H9 (cell line): ENCODE measurements around the gene SERPINE2. TPM values are rescaled to one million over a fixed set of nuclear protein-coding genes. Genes with fewer than 3 reads are reported as not detected.

Experiments
- DNase-seq: peaks from one replicate; pipeline ENCODE4 v3.0.0-alpha.2; 2017
- H2AFZ ChIP-seq: one replicate; pipeline ENCODE4 v1.6.1; 2013; ENCODE audit warnings: mild to moderate bottlenecking, low read length, control low read depth, moderate library complexity
- H2AK5ac ChIP-seq: 2 replicates; pipeline ENCODE4 v1.6.1; 2013; ENCODE audit warnings: low read length, control low read depth, mixed read lengths; ENCODE audit not compliant: insufficient read length
- H2BK120ac ChIP-seq: one replicate; pipeline ENCODE4 v1.6.1; 2013; ENCODE audit warnings: low read depth, mild to moderate bottlenecking, low read length, control low read depth, inconsistent platforms; ENCODE audit not compliant: poor library complexity, severe bottlenecking
- H2BK12ac ChIP-seq: 2 replicates; pipeline ENCODE4 v1.6.1; 2013; ENCODE audit warnings: low read length, control low read depth, mixed read lengths, low read depth; ENCODE audit not compliant: insufficient read length
- H2BK15ac ChIP-seq: 2 replicates; pipeline ENCODE4 v1.6.1; 2013; ENCODE audit warnings: low read depth, low read length, control low read depth
- H2BK20ac ChIP-seq: one replicate; pipeline ENCODE4 v1.6.1; 2013; ENCODE audit warnings: low read depth, mild to moderate bottlenecking, low read length, control low read depth, inconsistent platforms; ENCODE audit not compliant: poor library complexity, severe bottlenecking
- H2BK5ac ChIP-seq: 2 replicates; pipeline ENCODE4 v1.6.1; 2013; ENCODE audit warnings: low read length, control low read depth, mixed read lengths; ENCODE audit not compliant: insufficient read length
- H3K14ac ChIP-seq: 2 replicates; pipeline ENCODE4 v1.6.1; 2013; ENCODE audit warnings: low read length, control low read depth; ENCODE audit not compliant: insufficient read depth
- H3K18ac ChIP-seq: 2 replicates; pipeline ENCODE4 v1.6.1; 2013; ENCODE audit warnings: low read depth, mild to moderate bottlenecking, mixed read lengths, low read length, control low read depth; ENCODE audit not compliant: insufficient read length
- H3K23ac ChIP-seq: 2 replicates; pipeline ENCODE4 v1.6.1; 2013; ENCODE audit warnings: low read length, control low read depth, mixed read lengths, low read depth; ENCODE audit not compliant: insufficient read length
- H3K23me2 ChIP-seq: 2 replicates; pipeline ENCODE4 v1.6.1; 2013; ENCODE audit warnings: low read depth, mild to moderate bottlenecking, mixed read lengths, low read length, control low read depth; ENCODE audit not compliant: insufficient read length, poor library complexity, severe bottlenecking
- H3K27ac ChIP-seq: 2 replicates; pipeline ENCODE4 v1.5.1; 2013; ENCODE audit warnings: low read length, control low read depth, mixed read lengths, low read depth; ENCODE audit not compliant: insufficient read length
- H3K27me3 ChIP-seq: 2 replicates; pipeline ENCODE4 v1.6.1; 2013; ENCODE audit warnings: low read length, control low read depth, inconsistent platforms; ENCODE audit not compliant: insufficient read depth
- H3K4ac ChIP-seq: 2 replicates; pipeline ENCODE4 v1.6.1; 2013; ENCODE audit warnings: low read depth, mild to moderate bottlenecking, control low read depth, inconsistent platforms, low read length, moderate library complexity
- H3K4me1 ChIP-seq: 2 replicates; pipeline ENCODE4 v1.6.1; 2013; ENCODE audit warnings: low read length, control low read depth, inconsistent platforms; ENCODE audit not compliant: insufficient read depth
- H3K4me2 ChIP-seq: 2 replicates; pipeline ENCODE4 v1.6.1; 2013; ENCODE audit warnings: low read length, control low read depth, mixed read lengths; ENCODE audit not compliant: insufficient read length, insufficient read depth
- H3K56ac ChIP-seq: 2 replicates; pipeline ENCODE4 v1.6.1; 2013; ENCODE audit warnings: low read depth, mild to moderate bottlenecking, mixed read lengths, low read length, control low read depth; ENCODE audit not compliant: insufficient read length
- H3K79me1 ChIP-seq: 2 replicates; pipeline ENCODE4 v1.6.1; 2013; ENCODE audit warnings: low read depth, mild to moderate bottlenecking, moderate library complexity, low read length, control low read depth, inconsistent platforms; ENCODE audit not compliant: insufficient read depth, poor library complexity, severe bottlenecking
- H3K79me2 ChIP-seq: 2 replicates; pipeline ENCODE4 v1.6.1; 2013; ENCODE audit warnings: low read length, control low read depth, inconsistent platforms; ENCODE audit not compliant: insufficient read depth
- H3K9ac ChIP-seq: 2 replicates; pipeline ENCODE4 v1.6.1; 2013; ENCODE audit warnings: low read length, control low read depth, mixed read lengths; ENCODE audit not compliant: insufficient read length; ENCODE audit errors: extremely low read depth
- H3K9me3 ChIP-seq: one replicate; pipeline ENCODE4 v1.6.1; 2013; ENCODE audit warnings: low read depth, low read length, inconsistent platforms; ENCODE audit not compliant: control insufficient read depth
- H3T11ph ChIP-seq: one replicate; pipeline ENCODE4 v1.6.1; 2013; ENCODE audit warnings: mild to moderate bottlenecking, low read length, control low read depth, inconsistent platforms
- H4K20me1 ChIP-seq: one replicate; pipeline ENCODE4 v1.6.1; 2013; ENCODE audit not compliant: control insufficient read depth, insufficient read length, insufficient read depth
- H4K5ac ChIP-seq: 2 replicates; pipeline ENCODE4 v1.6.1; 2013; ENCODE audit warnings: low read depth, mild to moderate bottlenecking, mixed read lengths, low read length, control low read depth; ENCODE audit not compliant: insufficient read length
- H4K8ac ChIP-seq: replicated peaks from 2 replicates; pipeline ENCODE4 v1.6.1; 2013; ENCODE audit warnings: low read length, control low read depth, mixed read lengths, low read depth; ENCODE audit not compliant: insufficient read length
- H4K91ac ChIP-seq: 2 replicates; pipeline ENCODE4 v1.6.1; 2013; ENCODE audit warnings: low read depth, mild to moderate bottlenecking, moderate library complexity, mixed read lengths, low read length, control low read depth; ENCODE audit not compliant: insufficient read length
- H3K27ac Mint-ChIP-seq, 3 experiments: 2 replicates in 2 of 3; 3 replicates in 1 of 3; pipeline ENCODE4 v1.8.0; 2020 to 2021; ENCODE audit warnings: mixed read lengths in 3 of 3, mild to moderate bottlenecking in 1 of 3, moderate library complexity in 1 of 3
- H3K27me3 Mint-ChIP-seq: 2 replicates; pipeline ENCODE4 v1.8.0; 2021; ENCODE audit warnings: low read depth, mild to moderate bottlenecking, moderate library complexity, mixed read lengths
- H3K36me3 Mint-ChIP-seq, 3 experiments: 2 replicates in 2 of 3; 3 replicates in 1 of 3; pipeline ENCODE4 v1.8.0; 2020 to 2021; ENCODE audit warnings: low read depth in 3 of 3, mixed read lengths in 3 of 3; ENCODE audit not compliant: insufficient read depth in 1 of 3
- H3K4me1 Mint-ChIP-seq, 2 experiments: 2 replicates each; pipeline ENCODE4 v1.8.0; 2020; ENCODE audit warnings: mixed read lengths in 2 of 2
- H3K4me3 Mint-ChIP-seq, 2 experiments: 2 replicates in 1 of 2; 3 replicates in 1 of 2; pipeline ENCODE4 v1.8.0; 2020 to 2021; ENCODE audit warnings: mild to moderate bottlenecking in 2 of 2, mixed read lengths in 2 of 2, moderate library complexity in 1 of 2
- H3K9me3 Mint-ChIP-seq, 2 experiments: 2 replicates in 1 of 2; 3 replicates in 1 of 2; pipeline ENCODE4 v1.8.0; 2020; ENCODE audit warnings: mild to moderate bottlenecking in 2 of 2, mixed read lengths in 2 of 2, moderate library complexity in 1 of 2
- CTCF ChIP-seq: fragments of 200-600 bp; sonication (generic); conservative IDR thresholded peaks from 3 replicates; pipeline ENCODE4 v1.8.0; 2021; ENCODE audit warnings: antibody characterized with exemption, mild to moderate bottlenecking
- total RNA-seq: library from RNA; stranded (reverse); gene quantifications from 2 replicates; pipeline ENCODE4 v1.2.1, GENCODE V29; 2021

The SERPINE2 gene
- total RNA-seq, 1 experiment from 2014 or later = 40.0 TPM

GRCh38 chr2:224022486-224022885 lies 16.6 kb downstream of the SERPINE2 start:
- no peak overlapping the region for H3K27ac Mint-ChIP-seq
- H3K27ac ChIP-seq = no peak overlapping the region
- TF ChIP-seq CTCF = no peak

More at GRCh38 chr2:224022486-224022885, 16.6 kb downstream of the SERPINE2 start:
- Mint-ChIP-seq H3K4me1 (peaks cover 40 to 41% of the 10 kb centered on the region in 2 experiments), H3K9me3 (no peaks in the 10 kb centered on the region; a peak in 2 of 5 replicates), H3K27me3 (peaks cover 21% of the 10 kb centered on the region), H3K4me3 (no peak overlapping the region), H3K36me3 (peaks cover 0 to 4% (median 4%) of the 10 kb centered on the region in 3 experiments; a peak in 4 of 7 replicates)
- H3K4me1 ChIP-seq = peaks cover 23% of the 10 kb centered on the region; the same call in 1 of the 2 replicates
- H2BK120ac ChIP-seq = no peak overlapping the region
- no peaks in the 10 kb centered on the region for H4K20me1 ChIP-seq
- no peak for DNase-seq
- H2BK20ac ChIP-seq = no peak overlapping the region
- H4K91ac ChIP-seq = no peak overlapping the region
- no peak overlapping the region for H2BK5ac ChIP-seq
- no peak overlapping the region for H3K4ac ChIP-seq
- H2BK15ac ChIP-seq = no peak overlapping the region
- no peak overlapping the region for H2AFZ ChIP-seq
- no peak overlapping the region for H4K8ac ChIP-seq
- H4K5ac ChIP-seq = no peak overlapping the region
- no peak overlapping the region for H3K4me2 ChIP-seq
- no peak overlapping the region for H3K23ac ChIP-seq
- H3K27me3 ChIP-seq = no peaks in the 10 kb centered on the region
- no peak overlapping the region for H3T11ph ChIP-seq
- H3K14ac ChIP-seq = no peak overlapping the region
- H3K23me2 ChIP-seq = no peaks in the 10 kb centered on the region
- no peak overlapping the region for H2AK5ac ChIP-seq
- H3K56ac ChIP-seq = no peak overlapping the region
- H3K9me3 ChIP-seq = no peaks in the 10 kb centered on the region
- no peak overlapping the region for H3K9ac ChIP-seq
- H2BK12ac ChIP-seq = no peak overlapping the region
- no peaks in the 10 kb centered on the region for H3K79me1 ChIP-seq
- H3K18ac ChIP-seq = no peak overlapping the region
- H3K79me2 ChIP-seq = no peaks in the 10 kb centered on the region; the same call in 1 of the 2 replicates
